NCI-H446 treated with DMSO at 0.1 percent for 48 hours (cell line): ENCODE data around the gene SORCS1.

ENCODE experiments used
- DNase-seq: peaks from one replicate; lab custom pipeline; 2025; lab: John Stamatoyannopoulos, UW

The SORCS1 gene

DNA sequence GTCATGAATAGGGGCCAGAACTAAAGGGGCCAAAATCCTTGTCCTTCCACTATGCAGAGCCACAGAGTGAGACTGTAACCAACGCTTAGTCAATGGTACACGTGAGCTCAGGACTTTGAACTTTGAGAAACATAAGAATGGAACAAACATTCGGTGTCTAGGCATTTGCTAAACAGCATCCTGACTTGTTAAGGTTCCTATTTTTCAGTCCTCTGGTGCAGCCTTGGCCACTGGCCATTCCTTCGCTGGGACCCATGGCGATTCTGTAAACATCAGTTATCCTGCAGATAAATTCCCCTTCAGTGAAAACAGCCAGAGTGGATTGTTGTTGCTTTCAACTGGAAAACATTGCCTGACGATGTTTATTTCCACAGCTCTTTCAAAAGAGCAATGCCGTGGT lies 266.8 kb downstream of the SORCS1 start:
- DNase-seq: no peak

DNA sequence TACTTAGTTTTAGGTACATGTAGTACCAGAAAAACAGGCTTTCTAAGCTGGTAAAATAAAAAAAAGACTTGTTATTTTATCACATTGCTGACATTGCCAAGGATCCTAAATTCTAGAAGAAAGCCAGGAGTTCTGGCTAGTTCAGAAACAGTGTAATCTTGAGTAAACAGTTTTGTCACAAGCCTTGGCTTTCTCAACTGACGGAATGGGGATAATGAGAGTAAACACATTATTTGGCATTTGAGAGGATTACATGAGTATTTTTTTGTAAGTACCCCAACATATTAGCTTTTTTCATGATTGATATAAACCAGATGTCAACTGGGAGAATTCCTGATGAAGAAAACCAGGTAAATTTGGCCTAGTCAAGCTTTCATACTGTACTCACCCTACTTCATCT lies 269.8 kb downstream of the SORCS1 start:
- DNase-seq: no peak

DNA sequence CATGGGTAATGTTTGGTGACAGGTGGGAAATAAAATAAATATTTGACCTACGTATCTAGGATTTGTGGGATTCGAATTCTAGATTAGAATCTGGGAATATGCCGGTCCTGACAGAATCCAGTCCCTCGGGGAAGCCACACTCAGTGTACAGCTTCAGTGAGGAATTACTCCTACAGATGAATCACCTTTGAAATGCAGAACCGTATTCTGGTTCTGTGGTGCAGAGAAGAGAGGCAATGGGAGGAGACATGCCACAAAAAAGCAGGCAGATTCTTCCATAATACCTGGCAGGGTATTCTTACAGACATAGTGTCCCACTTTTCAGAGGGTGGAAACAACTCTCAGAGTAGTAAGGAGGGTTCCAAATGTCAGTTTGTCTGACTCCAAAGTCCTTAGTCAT lies 286.9 kb downstream of the SORCS1 start:
- no peak for DNase-seq

DNA sequence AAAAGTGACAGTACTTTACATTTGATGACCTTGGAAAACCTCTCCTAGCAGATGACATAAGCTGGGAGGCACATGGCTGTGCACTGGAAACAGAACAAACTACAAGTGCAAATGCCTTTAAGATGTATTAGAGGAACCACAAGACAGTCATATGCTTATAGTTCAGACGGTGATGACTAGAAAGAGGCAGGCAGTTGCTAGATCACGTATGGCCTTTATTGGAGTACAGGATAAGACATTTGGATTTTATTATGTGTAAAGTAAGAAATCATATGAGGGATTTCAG lies 290.0 kb downstream of the SORCS1 start:
- no peak for DNase-seq

DNA sequence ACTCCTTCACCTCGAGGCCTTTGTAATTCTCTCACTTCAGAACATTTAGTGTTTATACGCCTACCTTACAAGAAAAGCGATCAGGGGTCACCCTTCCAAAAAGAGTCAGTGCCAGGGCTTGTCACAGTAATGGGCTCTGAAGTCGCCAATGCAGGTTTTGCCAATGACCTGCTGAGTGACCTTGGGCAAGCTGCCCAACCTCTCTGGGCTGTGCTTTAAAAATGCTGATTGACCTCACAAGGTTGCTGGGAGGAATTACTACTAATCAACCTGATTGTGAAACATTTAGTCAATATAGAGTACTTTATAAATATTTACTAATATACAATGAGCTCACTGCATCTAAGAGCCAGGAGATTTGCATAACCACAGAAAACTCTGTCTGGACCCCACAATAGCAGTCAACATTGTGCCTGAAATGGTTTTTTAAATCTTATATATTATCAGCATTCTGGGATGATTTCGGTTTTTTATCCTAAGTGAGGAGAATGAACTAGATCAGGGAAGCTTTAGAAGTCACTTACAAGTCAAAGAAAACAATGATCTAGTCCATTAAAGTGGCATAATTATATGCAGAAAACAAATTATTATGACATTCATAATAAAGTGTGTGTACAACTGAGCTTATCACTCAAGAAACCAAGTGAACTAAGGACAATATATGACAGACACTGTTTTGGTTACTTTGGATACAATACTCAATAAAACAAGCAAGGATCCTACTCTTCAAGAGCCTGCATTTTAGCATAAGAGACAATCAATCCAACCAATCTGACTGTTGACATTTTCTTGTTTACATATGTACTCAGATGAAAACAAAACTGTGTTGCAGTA lies 290.5 kb downstream of the SORCS1 start:
- DNase-seq: no peak

DNA sequence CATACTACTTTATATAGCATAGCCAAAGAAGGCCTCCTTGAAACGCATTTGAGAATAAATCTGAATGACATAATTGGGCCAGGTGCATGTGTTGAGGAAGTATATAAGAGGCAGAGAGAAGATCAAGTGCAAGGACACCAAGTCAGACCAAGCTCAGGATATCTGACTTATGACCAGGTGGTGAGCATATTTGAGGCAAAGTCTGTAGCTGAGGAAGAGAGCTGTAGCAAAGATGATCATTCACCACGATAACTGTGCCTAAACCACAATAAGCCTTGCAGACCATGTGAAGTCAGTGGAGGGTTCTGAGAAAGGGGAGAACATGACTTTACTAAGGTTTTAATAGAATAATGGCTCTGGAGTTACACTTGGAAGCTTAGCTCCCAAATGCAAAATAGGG lies 292.3 kb downstream of the SORCS1 start:
- DNase-seq: no peak

DNA sequence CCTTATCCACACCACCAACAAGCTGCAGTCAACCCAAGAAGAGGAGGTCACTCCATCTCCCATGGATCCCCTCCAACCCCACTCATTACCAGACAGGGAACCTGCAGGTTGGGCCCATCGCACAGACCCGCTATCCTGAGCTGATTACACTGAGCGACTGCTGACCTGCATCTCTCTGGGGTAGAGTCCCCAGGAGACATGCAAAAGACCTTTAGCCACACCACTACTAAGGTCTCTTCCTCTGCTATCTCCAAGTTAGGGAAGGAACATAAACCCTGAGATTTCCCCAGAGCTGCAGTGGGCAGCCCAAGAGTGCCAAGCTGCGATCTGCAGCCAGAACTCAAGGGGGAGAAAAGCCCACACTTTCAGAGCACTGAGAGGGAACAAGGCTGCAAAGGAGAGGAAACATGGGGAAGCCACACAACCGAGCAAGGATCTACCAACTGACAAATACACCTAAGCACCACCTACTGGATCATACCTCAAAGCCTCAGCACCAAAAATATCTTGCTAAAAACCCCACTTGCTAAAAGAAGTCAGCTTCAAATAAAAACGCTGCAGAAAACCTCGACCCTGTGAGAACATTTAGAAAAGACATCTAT lies 298.2 kb downstream of the SORCS1 start:
- DNase-seq: no peak

DNA sequence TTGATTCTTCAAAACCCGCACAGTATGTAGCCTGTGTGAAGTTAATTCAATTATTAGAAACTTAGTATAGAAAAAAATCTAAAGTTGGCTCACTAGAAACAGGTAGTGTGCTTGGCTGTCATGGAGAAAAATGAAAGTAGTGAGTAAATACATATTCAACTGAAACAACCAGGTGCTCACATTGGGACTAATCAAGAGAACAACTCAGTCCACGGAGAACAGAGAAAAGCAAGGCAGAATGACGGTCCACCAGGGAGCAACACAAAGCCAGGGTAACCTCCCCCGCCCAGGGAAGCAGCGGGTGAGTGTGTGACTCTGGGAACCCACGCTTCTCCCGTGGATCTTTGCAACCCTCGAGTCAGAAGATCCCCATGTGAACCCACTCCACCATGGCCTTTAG lies 300.5 kb downstream of the SORCS1 start:
- no peak for DNase-seq

DNA sequence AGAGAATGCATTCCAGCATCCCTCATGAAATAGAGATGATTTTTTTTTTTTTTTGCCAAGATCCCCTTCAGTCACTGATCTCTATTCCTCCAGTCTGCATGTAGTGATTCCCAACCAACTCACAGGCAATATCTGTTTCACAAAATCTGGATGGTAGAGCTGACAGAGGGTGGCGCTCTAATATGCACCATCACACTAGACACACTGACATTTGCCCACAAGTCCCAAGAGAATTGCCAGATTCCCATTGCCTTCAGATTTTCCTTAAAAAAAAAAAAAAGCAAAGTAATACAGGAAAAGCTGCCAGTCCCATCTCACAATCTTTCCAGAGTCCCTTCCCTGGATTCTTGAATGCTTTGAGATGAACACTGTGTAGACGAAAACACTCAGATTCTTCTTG lies 301.0 kb downstream of the SORCS1 start:
- no peak for DNase-seq

DNA sequence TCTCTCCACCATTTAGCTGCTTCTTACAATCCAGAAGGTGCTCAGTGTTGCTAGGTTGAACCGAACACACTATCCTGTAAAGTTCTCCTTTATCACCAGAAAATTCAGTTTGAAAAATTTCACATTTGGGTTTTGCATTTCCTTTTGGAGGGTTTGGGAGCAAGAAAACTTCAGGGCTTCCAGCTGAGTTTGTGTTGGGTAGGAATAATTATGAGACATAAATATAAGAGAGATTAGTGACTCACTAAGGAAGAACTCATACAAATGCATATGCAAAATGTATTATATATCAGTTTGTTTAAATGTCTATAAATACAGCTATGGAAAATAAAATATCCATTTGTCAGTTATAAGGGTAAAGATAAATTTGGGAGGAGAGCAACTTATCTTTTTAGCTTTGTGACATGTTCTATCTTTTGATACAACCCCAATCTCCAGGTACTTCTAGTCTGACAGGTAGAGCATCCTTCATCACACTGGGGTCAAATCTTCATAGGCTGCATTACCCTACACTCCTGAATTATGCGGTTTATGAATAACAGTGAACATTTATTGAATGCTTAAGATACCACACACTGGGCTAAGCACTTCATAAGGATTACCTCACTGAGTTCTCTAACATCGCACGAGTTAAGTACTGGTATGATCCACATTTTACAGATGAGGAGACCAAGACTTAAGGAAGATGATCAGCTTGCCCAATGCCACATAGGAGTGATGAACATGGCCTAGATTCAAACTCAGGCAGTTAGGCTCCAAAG lies 304.4 kb downstream of the SORCS1 start:
- DNase-seq: no peak

DNA sequence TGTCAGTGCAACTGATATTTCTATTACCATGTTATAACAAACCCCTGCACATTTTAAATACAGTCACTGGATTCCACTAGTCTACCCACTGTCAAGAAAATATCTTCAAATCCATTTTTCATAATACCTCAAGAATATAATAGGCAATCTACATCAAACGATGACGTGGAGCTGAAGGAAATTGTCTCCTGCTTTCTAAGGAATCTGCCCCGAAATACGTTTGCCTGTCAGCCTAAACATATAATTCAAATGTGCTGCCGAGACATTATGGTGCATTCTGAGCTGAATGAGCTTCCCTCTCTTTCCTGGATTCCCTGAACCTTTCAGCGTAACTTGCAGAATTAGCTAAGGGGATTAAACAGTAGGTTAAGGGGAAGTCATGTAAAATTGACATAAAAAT lies 306.8 kb downstream of the SORCS1 start:
- DNase-seq: no peak

DNA sequence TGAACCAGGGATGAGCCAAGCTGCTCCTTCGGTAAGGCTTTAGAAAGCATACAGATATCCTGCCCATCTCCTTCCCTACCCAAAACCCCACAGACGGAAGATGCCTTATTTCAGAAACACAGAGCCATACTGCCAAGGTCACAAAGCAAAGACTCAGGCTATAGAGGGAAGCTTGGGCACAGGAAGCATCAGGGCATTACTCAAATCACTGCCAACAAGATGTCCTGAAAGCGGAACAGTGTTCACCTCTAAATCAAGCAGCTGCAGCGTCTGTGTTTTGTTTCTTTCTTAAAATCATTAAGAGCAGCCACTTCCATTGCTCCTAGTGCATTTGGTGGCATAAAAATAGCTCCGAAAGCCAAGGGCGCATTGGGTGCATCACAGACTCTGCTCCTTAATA lies 307.3 kb downstream of the SORCS1 start:
- DNase-seq: no peak

DNA sequence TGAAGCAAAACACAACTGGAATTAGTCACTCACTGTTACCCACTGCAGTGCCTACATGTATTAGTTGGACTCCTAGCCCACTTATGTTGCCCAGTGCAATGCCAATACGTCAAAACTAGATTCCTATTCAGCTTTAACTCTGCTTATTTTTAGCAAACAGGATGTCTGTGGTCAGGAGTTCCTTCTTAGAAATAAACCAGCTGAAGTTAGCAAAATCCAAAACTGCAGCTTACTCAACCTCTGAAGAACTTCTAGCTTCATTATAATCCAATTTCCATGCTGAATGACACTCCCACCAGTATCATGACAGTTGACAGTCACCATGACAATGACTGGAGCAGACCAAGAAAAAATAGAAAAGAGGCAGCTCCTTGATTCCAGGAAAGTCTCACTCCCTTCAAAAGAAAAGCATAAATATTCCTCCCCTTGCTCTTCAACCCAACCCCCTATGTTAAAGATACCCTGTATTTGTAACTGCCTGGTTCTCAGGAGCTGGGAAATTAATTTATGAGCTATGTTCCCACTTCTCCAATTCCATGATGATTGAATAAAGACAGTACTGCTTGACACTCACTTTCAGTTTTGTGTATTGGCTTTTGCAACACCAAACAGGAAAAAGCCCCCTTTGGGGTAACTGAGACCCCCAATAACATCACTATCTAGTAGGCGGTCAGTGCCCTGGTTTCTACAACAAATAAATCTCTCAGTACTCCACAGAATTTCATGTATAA lies 327.4 kb downstream of the SORCS1 start:
- no peak for DNase-seq

DNA sequence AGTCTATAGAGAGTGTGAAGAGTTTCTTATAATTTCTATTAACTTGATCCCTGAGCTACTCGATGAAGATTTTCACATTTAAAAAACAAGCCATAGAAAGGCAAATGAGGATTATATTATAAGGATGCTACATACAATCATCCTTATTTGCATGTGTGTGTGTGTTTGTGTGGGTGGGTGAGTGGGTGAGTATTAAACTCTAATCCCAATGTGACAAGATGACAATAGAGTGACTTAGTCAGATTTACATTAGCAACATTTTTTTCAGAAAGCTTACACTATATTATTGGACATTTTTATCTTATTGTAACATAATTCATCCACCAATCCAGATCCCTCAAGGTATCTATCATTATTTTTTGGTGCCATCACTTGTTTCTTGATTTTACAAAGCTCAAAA lies 331.7 kb downstream of the SORCS1 start:
- no peak for DNase-seq

DNA sequence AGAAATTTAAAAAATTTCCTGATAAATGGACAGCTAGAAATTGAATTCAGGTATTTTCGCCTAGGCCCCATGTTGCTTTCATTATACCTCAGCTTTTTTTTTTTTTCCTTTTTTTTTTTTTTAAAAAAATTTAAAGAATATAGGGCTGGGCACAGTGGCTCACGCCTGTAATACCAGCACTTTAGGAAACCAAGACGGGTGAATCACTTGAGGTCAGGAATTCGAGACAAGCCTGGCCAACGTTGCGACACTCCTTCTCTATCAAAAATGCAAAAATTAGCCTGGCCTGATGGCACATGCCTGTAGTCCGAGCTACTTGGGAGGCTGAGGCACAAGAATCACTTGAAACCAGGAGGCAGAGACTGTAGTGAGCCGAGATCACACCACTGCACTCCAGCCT lies 334.0 kb downstream of the SORCS1 start:
- DNase-seq: no peak

DNA sequence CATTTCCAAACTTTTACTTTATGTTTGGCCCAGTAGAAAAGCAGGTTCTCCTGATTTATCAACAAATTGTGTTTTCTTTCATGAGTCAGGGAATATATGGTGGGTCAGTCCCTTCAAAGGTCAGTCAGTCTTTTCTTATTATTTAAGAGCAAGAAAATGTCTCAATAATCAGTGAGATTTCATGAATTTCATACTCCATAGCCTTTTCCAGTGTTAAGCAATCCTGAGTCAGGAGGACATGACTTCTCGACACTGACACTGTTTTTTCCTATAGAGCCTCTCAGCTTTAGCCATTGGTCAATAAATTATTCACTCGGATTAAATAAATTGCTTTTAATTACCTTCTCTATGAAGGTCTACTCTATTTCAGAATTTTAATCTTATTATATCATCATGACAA lies 334.5 kb downstream of the SORCS1 start:
- DNase-seq: no peak

DNA sequence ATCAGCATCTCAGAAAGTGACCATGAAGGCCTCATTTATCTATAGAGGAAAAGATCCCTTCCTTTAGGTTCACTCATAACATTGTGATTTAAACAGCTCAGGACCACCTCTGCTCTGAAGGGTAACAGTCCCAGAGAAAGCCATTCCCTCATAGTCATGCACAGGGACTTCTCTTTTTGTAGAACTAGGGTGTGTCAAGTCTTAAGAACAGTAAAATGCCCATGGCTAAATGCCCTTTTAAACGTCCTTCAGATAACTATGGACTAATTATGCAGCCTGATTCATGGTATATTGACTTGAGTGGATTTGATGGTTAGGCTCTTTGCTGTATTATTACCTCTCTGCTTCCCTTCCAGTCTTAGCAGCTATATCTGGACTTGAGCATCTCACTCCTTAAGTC lies 337.8 kb downstream of the SORCS1 start:
- no peak for DNase-seq

DNA sequence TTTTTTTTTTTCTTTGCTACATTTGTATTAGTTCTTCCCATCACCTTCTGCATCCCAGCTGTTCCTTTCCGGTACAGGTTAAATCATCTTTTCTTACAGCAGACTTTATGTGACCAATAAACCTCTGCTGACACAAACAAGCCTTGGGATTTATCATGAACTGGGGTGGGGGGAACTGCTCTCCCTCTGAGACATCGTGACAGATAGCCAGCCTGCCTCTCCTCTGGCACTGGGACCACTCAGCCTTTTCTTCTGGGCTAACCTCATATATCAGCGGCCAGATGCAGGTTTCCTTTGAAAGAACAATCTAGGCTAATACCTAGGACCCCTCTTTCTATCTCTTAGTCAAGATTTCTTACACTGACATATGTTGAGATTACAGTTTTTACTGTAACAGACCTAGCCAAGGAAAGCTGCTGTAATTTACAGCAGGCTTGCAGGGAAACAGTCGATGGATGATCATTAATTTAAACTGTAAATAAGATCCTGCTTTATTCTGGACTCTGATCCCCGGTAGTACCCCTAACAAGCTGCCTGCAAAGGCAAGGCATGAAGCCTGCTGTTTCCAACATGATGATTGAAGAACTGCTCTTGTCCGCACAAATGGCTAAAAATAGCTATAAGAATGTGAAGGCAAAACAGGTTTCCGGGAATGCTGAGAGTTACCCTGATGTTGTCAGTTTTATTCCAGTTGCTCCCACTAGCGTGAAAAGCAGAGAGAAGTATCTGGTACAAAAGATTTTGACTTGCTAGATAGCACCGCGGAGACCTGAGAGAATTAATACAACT lies 338.7 kb downstream of the SORCS1 start:
- DNase-seq: no peak

DNA sequence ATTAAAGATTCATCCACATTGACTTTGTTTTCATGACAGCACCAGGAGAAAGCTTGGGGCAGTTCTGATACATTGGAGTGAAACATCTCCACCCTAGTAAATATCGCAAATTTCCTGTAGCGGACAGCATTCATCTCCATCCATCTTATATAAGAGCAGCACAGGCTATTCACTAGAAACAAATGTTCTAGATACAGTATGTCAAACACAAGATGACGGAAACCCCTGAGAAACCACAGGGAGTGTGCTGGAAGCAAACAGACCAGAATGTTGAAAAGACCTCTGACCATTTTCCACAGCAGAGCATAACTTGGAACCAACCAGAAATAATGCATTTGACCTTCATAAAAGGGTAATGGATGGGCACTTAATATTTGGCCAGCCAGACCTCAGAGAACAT lies 343.9 kb downstream of the SORCS1 start:
- no peak for DNase-seq

DNA sequence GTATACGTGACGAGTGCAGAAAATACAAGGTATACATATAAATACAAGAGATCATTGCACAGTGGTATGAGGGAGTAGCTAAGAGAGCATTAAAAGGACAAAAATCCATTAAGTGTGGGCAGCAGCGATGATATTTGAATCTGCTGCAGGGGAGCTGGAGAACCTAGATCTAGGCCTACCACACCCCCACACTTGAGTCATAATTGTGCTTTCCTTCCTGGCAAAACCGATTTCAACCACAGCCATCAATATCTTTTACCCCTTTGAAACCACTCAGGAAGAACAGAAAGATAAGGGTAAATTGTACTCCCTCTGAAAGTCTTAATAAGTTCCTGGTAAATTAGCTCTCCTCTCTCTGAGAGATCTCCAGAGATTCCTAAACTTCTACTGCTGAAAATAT lies 345.0 kb downstream of the SORCS1 start:
- no peak for DNase-seq

DNA sequence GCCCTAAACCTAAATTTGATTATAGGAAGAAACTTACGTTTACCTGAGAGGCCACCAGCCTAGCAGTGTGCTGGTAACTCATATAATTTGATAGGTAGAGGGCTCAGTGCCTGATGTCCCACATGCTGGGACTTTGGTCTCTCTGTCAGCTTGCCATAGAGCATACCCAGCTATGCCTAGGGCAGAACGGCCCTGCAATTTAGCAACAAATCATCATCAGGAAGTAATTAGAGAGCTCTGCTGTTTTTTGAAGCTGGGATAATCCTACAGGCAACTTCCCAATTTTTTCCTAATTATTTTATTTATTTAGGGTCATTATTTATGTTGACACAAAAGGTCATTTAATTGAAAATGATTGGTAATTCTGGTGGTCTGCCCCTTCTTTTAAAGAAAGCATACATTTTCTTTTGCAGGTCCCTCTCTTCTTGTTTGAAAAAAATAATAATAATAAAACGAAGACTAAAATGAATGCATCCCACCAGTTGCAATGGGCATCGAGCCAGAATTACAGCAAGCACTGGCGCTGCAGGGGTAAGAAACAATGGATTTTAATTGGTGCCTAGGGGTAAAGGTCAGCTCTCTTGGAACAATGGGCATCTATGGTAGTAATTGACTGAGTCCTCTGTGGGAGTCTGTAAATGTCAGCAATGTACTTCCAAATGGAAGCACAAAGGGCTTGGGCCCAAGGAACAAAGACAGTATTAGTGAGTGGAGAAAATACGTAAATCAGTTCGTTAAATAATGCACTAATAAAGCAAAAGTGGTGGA lies 348.0 kb downstream of the SORCS1 start:
- DNase-seq: no peak
